ENCODE data around the gene ADGB. TPM values are rescaled to one million over a fixed set of nuclear protein-coding genes. Genes with fewer than 3 reads are reported as not detected.

ADGB gene
- total and polyA plus RNA-seq, 2 of the 13 experiments (the other 11 are each of a cell fraction or from before 2014, with no cell fraction given): not detected

DNA sequence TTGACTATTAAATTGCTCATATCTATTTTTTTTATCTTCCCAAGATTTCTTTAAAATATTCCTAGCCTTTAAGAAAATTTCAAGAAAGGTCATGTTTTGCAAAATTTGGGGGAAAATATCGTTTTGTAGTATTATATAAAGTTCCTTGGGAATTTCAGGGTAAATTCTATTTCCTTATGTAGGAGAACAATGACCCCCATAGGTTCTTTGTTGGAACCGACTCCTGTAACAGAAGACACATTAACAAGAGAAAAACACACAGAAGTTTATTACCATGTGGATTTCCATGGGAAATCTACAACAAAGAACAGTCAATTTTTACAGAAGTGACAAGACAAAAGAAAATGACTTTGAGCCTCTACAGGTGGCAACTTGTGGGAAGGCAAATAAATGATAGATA, 68.1 kb downstream of the ADGB start (continued):
- TF ChIP-seq, protein P1, sequence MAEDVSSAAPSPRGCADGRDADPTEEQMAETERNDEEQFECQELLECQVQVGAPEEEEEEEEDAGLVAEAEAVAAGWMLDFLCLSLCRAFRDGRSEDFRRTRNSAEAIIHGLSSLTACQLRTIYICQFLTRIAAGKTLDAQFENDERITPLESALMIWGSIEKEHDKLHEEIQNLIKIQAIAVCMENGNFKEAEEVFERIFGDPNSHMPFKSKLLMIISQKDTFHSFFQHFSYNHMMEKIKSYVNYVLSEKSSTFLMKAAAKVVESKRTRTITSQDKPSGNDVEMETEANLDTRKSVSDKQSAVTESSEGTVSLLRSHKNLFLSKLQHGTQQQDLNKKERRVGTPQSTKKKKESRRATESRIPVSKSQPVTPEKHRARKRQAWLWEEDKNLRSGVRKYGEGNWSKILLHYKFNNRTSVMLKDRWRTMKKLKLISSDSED (CRISPR knock-in tag; IDR thresholded peaks at IDR 0.05): no peak
- TF ChIP-seq CHD4 (IDR thresholded peaks at IDR 0.05; ENCODE audit: borderline replicate concordance, low read length): no peak

DNA sequence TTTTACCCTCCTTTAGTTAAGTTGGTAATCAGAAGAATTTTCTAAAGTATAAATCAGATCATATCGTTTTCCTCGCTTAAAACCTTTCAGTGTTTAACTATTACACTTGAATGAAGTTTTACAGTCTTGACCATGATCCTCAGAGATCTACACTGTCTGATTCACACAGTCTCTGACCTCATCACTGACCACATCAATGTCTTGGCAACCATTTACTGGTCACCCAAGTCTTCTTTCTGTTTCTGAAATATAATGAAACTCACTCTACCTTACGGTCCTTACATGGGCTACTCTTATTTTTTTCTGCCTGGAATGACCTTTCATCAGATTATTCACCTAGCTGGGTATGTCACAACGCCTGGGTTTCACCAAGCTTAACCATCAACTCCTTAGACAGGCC, 71.4 kb downstream of the ADGB start:
- Histone ChIP-seq H2AFZ (ENCODE audit: low read length) (no peak overlapping the region), H3K79me2 (ENCODE audit: insufficient read depth, low read length) (no peaks in the 10 kb centered on the region), H3K4me2 (ENCODE audit: low read depth, low read length) (no peak overlapping the region), H3K4me3 (replicated peaks in 1 of 3; ENCODE audit: insufficient read depth in 1 of 3, low read depth in 2 of 3, low read length in 3 of 3) (no peak overlapping the region), H3K27me3 (ENCODE audit: control insufficient read depth in 1 of 2, insufficient read depth in 2 of 2, low read length in 2 of 2) (no peaks in the 10 kb centered on the region), H3K36me3 (replicated peaks in 1 of 2; ENCODE audit: control insufficient read depth in 1 of 2, insufficient read depth in 2 of 2, low read length in 2 of 2) (no peaks in the 10 kb centered on the region), H3K9ac (ENCODE audit: insufficient read depth, low read depth, low read length) (no peak overlapping the region), H4K20me1 (ENCODE audit: insufficient read depth, low read length) (no peaks in the 10 kb centered on the region), H3K4me1 (ENCODE audit: insufficient read depth, low read length) (no peaks in the 10 kb centered on the region), H3K9me3 (ENCODE audit: low read length) (no peaks in the 10 kb centered on the region), H3K27ac (ENCODE audit: extremely low read length, insufficient read depth, low read length) (no peak overlapping the region)
- ChIA-PET POLR2A (no interaction called here), CTCF (ENCODE audit: low intra/inter-chr PET ratio, low total read pairs) (no interaction called here)
- FAIRE-seq (no peak), ATAC-seq (no peak), DNase-seq (ENCODE audit: low spot score) (no peak)
- BruUV-seq (replicated peaks): no TSS peak
- in situ Hi-C loops (cut with HindIII; ENCODE audit: extremely low pct_ligation_motif_present, low pct_unique_long_range_greater_than_20kb) (no loop called here), intact Hi-C loops (cut with micrococcal nuclease; ENCODE audit: unreplicated experiment) (no loop called here)
- under 1% methylated on average over 4 of the region's 4 CpGs for WGBS (ENCODE audit: low lambda C conversion rate)
- TF ChIP-seq RNF2 (conservative IDR thresholded peaks at IDR 0.05; ENCODE audit: low read depth) (no peak), GLI4 (CRISPR knock-in tag; IDR thresholded peaks at IDR 0.05; ENCODE audit: borderline replicate concordance) (no peak), MAFF (IDR thresholded peaks at IDR 0.05; ENCODE audit: low read depth, low read length) (no peak), RFXANK (CRISPR knock-in tag; IDR thresholded peaks at IDR 0.05) (no peak), SMARCE1 (IDR thresholded peaks at IDR 0.05; ENCODE audit: borderline replicate concordance) (no peak), SP140L (CRISPR knock-in tag; IDR thresholded peaks at IDR 0.05; ENCODE audit: borderline replicate concordance) (no peak), ZNF383 (CRISPR knock-in tag; IDR thresholded peaks at IDR 0.05; ENCODE audit: borderline replicate concordance) (no peak), KLF16 (CRISPR knock-in tag; IDR thresholded peaks at IDR 0.05) (no peak), POLR2A (IDR thresholded peaks at IDR 0.05; ENCODE audit: insufficient read depth in 1 of 2, low read depth in 2 of 2, low read length in 2 of 2) (no peak), ZNF644 (CRISPR knock-in tag; IDR thresholded peaks at IDR 0.05; ENCODE audit: low read depth) (no peak)
- TF ChIP-seq, protein P2, sequence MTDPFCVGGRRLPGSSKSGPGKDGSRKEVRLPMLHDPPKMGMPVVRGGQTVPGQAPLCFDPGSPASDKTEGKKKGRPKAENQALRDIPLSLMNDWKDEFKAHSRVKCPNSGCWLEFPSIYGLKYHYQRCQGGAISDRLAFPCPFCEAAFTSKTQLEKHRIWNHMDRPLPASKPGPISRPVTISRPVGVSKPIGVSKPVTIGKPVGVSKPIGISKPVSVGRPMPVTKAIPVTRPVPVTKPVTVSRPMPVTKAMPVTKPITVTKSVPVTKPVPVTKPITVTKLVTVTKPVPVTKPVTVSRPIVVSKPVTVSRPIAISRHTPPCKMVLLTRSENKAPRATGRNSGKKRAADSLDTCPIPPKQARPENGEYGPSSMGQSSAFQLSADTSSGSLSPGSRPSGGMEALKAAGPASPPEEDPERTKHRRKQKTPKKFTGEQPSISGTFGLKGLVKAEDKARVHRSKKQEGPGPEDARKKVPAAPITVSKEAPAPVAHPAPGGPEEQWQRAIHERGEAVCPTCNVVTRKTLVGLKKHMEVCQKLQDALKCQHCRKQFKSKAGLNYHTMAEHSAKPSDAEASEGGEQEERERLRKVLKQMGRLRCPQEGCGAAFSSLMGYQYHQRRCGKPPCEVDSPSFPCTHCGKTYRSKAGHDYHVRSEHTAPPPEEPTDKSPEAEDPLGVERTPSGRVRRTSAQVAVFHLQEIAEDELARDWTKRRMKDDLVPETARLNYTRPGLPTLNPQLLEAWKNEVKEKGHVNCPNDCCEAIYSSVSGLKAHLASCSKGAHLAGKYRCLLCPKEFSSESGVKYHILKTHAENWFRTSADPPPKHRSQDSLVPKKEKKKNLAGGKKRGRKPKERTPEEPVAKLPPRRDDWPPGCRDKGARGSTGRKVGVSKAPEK (CRISPR knock-in tag; IDR thresholded peaks at IDR 0.05; ENCODE audit: borderline replicate concordance): no peak
- TF ChIP-seq, protein P3, sequence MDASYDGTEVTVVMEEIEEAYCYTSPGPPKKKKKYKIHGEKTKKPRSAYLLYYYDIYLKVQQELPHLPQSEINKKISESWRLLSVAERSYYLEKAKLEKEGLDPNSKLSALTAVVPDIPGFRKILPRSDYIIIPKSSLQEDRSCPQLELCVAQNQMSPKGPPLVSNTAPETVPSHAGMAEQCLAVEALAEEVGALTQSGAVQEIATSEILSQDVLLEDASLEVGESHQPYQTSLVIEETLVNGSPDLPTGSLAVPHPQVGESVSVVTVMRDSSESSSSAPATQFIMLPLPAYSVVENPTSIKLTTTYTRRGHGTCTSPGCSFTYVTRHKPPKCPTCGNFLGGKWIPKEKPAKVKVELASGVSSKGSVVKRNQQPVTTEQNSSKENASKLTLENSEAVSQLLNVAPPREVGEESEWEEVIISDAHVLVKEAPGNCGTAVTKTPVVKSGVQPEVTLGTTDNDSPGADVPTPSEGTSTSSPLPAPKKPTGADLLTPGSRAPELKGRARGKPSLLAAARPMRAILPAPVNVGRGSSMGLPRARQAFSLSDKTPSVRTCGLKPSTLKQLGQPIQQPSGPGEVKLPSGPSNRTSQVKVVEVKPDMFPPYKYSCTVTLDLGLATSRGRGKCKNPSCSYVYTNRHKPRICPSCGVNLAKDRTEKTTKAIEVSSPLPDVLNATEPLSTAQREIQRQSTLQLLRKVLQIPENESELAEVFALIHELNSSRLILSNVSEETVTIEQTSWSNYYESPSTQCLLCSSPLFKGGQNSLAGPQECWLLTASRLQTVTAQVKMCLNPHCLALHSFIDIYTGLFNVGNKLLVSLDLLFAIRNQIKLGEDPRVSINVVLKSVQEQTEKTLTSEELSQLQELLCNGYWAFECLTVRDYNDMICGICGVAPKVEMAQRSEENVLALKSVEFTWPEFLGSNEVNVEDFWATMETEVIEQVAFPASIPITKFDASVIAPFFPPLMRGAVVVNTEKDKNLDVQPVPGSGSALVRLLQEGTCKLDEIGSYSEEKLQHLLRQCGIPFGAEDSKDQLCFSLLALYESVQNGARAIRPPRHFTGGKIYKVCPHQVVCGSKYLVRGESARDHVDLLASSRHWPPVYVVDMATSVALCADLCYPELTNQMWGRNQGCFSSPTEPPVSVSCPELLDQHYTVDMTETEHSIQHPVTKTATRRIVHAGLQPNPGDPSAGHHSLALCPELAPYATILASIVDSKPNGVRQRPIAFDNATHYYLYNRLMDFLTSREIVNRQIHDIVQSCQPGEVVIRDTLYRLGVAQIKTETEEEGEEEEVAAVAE (CRISPR knock-in tag; IDR thresholded peaks at IDR 0.05; ENCODE audit: borderline replicate concordance): no peak

All from HepG2 (cell line).